Effector CD8-positive, alpha-beta T cell (primary cell): ENCODE data around the gene RNF130.
"Not testable (repeated sequence)": the region's sequence is repeated elsewhere in the genome, so short reads cannot be mapped to it uniquely, and the experiment has no call there.

ENCODE experiments used
- DNase-seq: peaks from one replicate; lab custom pipeline; 2025; lab: John Stamatoyannopoulos, UW

Gene RNF130

GRCh38 chr5:180018347-180019060 is 53.1 kb downstream of the RNF130 start:
- no peak for DNase-seq

DNA sequence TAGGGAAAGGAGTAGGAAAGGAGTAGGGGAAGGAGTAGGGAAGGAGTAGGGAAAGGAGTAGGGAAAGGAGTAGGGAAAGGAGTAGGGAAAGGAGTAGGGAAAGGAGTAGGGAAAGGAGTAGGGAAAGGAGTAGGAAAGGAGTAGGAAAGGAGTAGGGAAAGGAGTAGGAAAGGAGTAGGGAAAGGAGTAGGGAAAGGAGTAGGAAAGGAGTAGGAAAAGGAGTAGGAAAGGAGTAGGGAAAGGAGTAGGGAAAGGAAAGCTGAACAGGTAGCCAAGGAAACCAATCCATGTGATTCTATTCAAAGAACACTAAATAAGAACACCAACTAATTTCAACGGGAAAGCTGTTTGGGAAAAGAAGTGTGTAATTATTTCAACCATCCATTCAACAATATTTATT is 56.0 kb downstream of the RNF130 start:
- not testable (repeated sequence) for DNase-seq

- no peak for DNase-seq
Observed at GRCh38 chr5:180013678-180014077, 57.9 kb downstream of the RNF130 start.

GRCh38 chr5:180012316-180012715 is 59.2 kb downstream of the RNF130 start:
- DNase-seq, result no peak

GRCh38 chr5:180010636-180011035 is 60.9 kb downstream of the RNF130 start:
- DNase-seq, result no peak

- no peak for DNase-seq
Observed at GRCh38 chr5:180009581-180009980, 62.0 kb downstream of the RNF130 start.

- DNase-seq, result no peak
Observed at GRCh38 chr5:180008433-180008832, 63.1 kb downstream of the RNF130 start.

DNA sequence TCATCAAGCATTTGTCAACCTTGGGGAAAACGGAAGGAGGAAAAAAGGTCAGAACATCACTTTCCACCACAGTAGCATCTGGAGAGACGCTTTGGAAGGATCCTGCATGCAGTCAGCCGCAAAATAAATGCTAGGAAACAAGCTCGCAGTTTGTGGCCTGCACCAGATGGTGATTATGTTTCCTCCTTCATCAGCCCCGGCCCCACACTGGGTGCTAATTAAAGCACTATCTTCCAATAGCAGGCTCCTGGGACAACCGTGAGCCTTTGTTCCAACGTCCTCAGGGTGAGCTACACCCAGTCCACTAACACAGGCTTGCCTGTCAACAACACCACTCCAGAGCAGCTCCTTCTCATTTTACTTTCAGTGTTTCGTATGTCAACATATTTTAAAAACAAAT is 64.0 kb downstream of the RNF130 start:
- no peak for DNase-seq

DNA sequence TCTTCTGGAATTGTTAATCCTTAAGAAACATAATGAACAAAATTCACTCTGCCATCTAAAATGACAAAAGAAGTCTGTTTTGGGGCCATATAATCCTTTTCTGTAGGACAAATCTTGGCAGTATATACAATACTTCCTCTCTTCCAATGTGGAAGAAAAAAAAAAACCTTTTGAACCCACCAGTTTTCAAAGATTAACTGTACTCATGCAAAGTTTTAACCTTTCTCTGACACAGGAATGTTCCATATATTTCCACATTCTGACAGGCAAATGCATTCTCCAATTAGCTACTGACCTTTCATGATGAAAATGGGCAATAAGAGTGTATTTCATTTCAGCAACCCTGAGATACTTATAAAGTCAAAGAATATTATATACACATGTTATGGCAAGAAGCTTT is 65.4 kb downstream of the RNF130 start:
- DNase-seq, result no peak

DNA sequence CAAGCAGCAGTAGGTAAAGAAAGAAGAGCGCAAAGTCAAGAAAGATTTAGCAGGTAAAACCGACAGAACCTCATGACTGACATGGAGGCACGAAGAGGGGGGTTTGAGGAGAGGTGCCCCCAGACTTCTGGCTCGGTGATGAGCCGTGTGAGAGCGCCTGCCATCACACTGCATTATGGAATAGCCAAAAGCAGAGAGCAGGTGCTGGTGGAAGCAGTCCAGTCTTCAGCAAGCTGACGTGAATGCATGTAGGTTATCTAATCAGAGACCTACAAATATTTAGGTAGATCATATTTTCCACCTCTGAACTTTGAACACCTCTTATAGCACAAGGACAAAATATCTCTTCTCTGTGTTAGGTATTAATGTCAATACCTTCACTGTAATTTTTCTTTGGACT is 68.4 kb downstream of the RNF130 start:
- no peak for DNase-seq

DNA sequence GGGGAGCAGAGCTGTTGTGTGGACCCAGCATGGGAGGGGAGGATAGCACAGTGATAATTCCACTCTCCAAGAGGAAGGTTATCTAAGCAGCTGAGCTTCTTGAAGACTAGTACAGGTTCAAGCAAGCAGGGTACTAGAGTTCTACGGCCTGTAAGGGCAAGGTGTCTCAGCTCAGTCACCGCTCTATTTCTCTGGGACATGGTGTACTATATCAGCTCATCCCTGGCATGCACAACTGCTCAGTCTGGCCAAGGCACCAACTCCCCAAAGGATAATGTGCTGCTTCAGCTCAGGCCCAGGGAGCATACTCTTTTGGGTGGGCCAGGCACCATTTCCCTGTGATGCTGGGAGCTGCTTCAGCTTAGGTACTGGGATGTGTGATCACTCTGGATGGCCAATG is 69.8 kb downstream of the RNF130 start:
- DNase-seq, result no peak

DNA sequence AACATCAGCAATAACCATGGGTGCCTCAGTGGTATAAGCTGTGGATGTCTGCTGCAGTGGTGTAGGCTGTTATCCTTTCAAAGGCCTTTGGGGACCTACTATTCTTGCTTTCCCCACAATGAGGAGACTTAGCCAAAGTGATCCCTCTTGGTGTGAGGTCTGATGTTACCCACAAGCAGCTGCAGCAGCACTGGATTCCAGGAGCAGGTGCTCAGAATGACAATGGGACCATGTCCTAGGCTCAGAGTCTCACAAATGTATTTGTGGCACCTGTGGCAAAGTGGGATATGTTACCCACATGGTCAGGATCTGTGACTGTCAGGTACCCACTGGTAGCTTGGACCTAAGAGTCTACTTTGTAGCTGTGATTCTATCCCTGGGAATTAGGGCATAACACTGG is 70.4 kb downstream of the RNF130 start:
- no peak for DNase-seq

DNA sequence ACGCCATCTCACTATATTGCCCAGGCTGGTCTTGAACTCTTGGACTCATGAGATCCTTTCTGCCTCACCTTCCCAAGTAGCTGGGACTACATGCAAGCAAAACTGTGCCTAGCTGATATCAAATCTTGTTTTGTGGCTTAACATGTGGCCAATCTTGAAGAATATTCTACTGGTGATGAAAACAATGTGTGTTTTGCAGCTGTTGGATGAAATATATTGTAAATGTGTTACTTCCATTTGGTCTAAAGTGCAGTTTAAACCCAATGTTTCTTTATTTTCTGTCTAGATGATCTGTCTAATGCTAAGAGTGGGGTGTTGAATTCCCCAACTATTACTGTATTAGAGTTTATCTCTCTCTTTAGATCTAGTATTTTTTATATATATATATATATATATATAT is 73.1 kb downstream of the RNF130 start:
- no peak for DNase-seq

DNA sequence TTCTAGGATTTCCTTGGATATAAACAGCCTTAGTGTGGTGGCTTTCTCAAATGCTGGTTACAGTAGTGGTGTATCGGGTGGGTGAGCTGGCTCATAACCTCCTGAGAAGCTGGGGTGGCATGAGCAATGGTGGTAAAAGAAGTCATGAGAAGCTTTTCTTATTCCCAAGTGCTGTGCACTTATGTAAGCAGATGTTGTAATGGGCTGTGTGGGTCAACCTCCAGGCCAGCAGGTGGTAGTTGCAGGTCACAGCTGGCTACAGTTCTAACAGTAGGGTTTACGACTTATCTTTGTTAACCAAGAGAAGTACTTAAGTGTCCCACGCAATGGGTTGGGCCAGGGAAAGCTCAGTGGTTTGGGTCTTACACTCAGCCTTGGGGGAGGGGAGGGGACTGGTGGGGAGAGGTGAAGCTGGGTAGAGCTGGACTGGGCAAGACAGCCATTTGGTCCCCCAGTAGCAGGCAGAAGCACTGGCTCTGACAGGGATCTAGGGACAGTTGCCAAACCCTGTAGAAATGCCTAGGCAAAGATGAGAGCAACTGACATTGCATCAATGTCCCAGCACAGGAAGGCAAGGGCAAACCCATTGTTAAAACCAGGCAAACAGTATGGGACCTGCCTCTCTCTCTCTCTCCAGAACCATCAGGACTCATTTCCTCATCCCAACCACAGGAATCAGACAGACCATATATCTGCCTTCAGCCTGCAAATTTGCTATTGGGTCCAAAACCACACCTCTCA is 76.8 kb downstream of the RNF130 start:
- DNase-seq, result no peak

DNA sequence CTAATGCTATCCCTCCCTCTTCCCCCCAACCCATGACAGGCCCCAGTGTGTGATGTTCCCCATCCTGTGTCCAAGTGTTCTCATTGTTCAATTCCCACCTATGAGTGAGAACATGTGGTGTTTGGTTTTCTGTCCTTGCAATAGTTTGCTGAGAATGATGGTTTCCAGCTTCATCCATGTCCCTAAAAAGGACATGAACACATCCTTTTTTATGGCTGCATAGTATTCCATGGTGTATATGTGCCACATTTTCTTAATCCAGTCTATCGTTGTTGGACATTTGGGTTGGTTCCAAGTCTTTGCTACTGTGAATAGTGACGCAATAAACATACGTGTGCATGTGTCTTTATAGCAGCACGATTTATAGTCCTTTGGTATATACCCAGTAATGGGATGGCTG is 78.7 kb downstream of the RNF130 start:
- not testable (repeated sequence) for DNase-seq

DNA sequence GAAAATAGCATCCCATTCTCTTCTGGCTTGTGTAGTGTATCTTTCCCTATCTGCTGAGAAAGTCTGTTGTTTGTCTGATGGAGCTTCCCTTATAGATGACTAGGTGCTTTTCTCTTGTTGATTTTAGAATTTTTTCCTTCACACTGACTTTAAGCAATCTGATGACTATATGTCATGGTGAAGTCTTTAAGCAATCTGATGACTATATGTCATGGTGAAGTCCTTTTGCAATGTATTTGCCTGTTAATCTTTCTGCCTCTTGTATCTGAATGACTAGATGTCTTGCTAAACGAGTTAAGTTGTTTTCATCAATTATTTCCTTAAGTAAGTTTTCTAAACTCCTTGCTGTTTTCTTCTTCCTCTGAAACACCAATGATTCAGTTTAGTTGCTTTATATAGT is 80.5 kb downstream of the RNF130 start:
- no peak for DNase-seq

DNA sequence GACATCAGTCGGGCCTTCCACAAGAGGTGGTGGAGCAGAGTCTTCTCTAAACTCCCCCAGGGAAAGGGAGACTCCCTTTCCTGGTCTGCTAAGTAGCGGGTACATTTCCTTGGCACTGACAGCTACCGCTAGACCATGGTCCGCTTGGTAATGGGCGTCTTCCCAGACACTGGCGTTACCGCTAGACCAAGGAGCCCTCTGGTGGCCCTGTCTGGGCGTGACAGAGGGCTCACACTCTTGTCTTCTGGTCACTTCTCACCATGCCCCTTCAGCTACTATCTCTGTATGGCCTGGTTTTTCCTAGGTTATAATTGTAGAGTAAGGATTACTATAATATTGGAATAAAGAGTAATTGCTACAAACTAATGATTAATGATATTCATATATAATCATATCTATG is 81.0 kb downstream of the RNF130 start:
- not testable (repeated sequence) for DNase-seq

- no peak for DNase-seq
Observed at GRCh38 chr5:179986328-179986727, 85.2 kb downstream of the RNF130 start.

- DNase-seq, result no peak
Observed at GRCh38 chr5:179981636-179982035, 89.9 kb downstream of the RNF130 start.

GRCh38 chr5:179980767-179981166 is 90.8 kb downstream of the RNF130 start:
- DNase-seq, result no peak

DNA sequence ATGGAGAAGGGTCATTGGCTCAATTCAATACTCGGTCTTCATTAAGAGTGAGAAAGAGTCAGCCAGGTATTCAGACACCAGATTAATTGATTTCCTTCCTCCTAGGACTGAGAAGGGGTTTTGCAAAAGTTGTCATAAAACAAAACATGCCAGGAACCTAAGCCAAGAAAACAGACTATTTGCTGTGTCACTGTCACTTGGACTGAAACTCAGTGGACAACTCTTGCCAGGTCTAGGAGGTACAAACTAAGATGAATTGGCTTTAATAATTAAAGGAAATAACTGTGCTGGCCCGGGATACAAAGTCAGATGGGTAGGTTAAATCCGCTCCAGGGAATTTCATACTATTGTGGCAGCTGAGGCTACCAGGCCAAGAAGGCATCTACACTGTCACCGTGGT is 92.8 kb downstream of the RNF130 start:
- DNase-seq, result no peak

DNA sequence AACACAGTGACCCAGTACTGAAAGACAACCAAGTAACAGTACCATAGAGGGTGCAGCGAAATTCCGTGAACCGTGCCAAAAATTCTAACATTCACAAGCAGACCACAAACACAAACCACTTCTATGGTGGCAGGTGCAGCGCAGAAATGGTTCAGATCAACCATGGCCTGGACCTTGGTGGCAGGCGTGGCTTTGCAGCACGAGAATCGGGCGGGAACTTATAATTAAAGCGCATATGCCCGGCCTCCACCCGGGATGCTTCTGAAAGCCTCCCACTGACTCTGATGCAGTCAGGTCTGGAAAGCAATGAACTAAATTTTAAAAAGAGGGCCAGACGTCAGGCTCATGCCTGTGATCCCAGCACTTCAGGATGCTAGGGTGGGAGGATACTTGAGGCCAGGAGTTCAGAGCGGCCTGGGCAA is 95.8 kb downstream of the RNF130 start:
- no peak for DNase-seq

GRCh38 chr5:179974946-179975712 is 96.4 kb downstream of the RNF130 start:
- no peak for DNase-seq
